Activated CD8-positive, alpha-beta memory T cell treated with anti-CD3 and anti-CD28 coated beads, Interleukin-2, amount 50 U/mL, for 24 hours (primary cell): ENCODE data around the gene LMAN2.
"Not testable (repeated sequence)": the region's sequence is repeated elsewhere in the genome, so short reads cannot be mapped to it uniquely, and the experiment has no call there.

Source experiments
- DNase-seq: peaks from one replicate; pipeline ENCODE4 v3.0.0-alpha.2; 2020; ENCODE audit errors: extremely low read depth

LMAN2 gene

DNA sequence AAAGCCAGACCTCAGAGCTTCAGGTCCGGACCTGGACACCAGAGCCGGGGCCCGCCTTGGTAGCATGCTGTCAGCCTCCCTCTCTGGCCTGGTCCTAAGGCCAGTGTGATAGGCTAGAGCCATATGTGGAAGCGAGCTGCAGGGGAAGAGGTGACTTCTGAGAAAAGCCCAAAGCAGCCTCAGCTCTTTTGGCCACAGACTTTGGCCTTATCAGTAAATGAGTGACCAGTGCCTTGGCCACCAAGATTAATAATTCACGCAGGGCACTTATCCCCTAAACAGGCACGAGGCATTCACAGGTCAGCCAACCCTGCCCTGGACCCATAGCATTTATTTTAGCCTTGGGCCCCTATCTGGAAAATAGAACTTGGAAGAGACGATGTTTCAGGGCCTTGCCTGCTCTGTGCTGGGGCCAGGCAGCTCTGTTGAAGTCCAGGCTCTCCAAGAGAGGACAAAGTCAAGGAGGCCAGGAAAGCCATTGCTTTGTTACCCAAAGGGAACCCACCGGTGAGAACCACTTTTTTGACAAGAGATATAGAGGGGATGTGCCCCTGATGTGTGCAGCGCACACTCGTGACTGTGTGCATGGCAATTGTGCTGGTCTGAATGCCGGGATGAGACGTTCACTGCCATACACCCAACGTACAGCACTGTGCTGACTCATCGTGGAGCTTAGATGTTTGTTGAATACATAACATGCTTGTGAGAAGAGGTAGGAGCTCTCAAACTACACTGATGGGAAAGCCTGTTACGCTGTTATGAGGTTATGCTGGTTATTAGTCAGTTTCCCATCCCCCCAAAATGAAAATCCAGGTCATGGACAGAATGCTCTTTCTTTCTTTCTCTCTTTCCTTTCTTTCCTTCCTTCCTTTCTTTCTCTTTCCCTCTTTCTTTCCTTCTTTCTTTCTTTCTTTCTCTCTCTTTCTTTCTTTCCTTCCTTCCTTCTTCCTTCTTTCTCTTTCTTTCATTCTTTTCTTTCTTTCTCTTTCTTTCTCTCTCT is 27.7 kb upstream of the LMAN2 start:
- DNase-seq = no peak

DNA sequence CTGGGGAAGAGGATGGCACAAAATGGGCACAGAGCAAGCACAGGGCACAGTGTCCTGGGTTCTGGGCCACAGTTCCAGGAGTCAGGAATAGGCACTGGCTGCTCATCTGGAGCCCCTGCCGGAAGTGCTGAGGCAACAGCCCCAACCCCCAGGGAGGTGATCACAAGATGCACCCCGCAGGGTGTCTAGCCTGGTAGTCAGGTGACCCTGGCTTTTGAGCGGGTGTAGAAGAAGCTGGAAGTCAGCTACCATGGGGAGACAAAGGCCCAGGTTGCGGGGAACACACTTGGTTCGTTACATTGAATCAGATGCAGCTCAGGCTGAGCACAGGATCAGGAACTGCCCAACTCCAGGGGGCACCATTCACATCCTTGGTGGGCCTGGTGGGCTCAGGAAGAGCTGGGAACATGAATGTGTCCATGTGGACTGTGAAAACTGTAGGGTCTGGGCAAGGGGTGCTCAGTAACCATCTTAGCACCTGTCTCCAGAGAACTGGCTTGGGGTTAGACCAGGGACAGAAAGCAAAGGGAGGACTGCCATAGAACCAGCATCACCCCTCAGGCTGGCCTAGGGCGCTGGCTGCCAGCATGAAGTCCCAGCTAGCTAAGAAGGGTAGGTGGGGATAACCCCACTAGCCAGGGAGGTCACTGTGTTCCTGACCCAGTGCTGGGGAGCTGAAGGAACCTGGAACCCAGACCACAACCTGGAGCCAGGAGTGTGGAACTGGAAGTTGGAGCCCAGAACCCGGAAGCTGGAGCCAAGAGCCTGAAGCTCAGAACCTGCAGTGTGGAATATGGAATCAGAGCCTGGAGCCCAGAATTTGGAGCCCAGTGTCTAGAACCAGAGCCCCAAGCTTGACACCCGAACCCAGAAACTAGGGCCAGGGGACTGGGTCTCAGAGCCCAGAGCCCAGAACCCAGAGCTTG is 26.6 kb upstream of the LMAN2 start:
- no peak for DNase-seq

- no peak for DNase-seq
Measured at GRCh38 chr5:177376107-177376506, 24.6 kb upstream of the LMAN2 start.

- not testable (repeated sequence) for DNase-seq
Measured at GRCh38 chr5:177375516-177375915, 24.0 kb upstream of the LMAN2 start.

DNA sequence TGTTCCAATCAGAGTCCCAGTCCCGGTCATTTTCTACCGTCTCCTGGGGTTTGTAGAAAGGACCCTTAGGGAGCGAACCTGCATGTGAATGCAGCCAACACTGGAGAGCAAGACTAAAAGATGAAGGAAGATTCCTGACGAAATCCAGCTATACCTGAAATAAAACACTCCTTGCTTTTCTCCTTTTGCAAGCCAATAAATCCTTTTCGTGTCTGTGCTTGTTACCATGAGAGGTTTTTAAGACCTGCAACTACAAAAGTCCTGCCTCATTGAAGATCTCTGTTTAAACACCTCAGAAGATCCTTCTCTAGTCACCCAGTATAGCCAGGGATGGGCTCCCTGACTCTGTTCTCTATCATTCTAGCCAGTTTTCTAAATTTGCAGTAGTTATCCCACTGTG is 22.7 kb upstream of the LMAN2 start:
- DNase-seq = no peak

DNA sequence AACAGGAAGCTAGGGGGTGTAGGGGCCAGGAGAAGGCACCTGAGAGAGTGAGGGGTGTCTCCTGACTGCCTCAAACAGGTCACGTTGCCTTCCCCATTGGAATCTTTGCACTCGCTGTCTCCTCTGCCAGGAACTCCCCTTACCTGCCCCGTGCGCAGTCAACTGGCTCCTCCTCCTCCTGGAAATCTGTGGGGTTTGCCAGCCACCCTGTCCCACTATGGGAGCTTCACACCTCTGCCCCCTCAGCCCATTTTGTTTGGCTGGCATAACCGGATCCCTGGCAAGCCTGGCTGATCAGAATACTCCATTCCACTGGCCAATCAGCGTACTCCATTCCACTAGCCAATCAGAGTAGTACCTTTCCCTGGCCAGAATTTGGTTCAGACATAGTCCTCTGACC is 22.3 kb upstream of the LMAN2 start:
- DNase-seq = no peak

GRCh38 chr5:177372910-177373309 is 21.4 kb upstream of the LMAN2 start:
- DNase-seq = no peak

GRCh38 chr5:177372034-177372896 is 20.8 kb upstream of the LMAN2 start:
- DNase-seq = no peak

- no peak for DNase-seq
Measured at GRCh38 chr5:177371120-177372033, 19.9 kb upstream of the LMAN2 start.

- DNase-seq = no peak
Measured at GRCh38 chr5:177370488-177371119, 19.1 kb upstream of the LMAN2 start.

- no peak for DNase-seq
Measured at GRCh38 chr5:177369645-177370440, 18.4 kb upstream of the LMAN2 start.

DNA sequence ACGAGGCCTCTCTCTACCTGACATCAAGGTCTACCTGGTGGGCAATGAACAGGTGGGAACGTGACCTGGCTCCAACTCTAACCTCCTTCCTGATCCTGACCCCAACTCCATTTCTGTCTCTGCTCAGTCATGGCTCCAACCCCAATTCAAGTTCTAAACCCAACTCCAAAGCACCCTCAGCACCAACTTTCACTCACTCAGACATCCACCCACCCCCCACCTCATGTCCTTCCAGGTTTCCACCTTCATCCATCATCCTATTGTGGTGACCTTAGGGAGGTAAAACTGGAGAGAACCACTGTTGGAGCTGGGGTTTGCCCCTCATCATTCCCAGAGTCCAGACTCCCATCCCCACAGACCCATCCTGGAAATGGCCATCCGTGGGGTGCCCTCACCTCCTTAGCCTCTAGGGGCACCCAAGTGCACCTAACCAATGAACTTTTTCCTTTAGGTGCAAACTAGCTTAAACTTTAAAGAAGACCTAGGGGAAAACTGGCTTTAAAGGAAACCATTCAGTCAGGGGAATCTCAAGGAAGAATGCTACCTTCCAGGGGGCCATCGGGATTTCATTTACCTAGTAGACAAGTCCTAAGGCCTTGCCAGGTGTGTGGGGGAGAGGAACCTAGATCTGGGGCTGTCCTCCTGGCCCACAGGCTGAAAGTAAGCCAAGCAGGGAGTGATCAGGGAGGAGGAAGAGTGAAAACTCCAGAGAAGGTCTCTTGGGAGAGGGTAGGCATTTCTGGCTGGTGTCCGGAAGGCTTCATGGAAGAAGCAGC is 17.6 kb upstream of the LMAN2 start:
- DNase-seq = no peak

DNA sequence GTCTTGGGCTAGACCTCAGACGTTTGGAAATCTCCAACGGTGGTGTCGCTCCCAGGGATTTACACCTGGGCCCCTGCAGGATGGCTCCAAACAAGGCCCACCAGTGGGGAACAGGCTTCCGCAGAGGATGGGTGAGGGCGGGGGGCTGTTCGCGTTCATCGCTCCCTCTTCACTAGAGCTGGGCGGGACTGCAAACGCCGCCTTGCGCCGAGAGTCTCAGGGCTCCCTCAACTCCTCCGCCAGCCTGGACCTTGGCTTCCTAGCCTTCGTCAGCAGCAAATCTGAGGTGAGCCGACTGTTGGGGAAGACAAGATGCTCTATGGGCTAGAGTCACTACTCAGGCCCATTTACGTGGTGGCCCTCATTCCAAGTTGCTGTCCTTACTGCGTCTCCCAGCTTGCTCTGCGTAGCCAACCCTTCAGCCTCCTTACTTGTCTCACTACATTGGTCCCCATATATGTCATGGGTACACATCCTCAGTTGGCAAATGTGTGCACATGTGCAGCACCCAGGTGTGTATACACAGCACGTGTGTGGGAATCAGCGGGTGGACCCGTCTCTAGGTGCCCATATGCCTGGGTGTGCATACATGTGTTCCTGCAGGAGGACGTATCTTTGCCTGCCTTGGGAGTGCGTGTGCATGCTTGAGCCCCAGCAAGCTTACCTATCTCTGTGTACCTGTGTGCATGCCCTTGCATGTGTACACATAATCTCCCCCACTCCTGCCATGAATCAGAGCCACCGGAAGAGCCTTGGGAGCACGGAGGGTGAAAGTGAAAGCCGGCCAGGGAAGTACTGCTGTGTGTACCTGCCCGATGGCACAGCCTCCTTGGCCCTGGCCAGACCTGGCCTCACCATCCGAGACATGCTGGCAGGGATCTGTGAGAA is 16.8 kb upstream of the LMAN2 start:
- DNase-seq = no peak

GRCh38 chr5:177367323-177367848 is 15.9 kb upstream of the LMAN2 start:
- no peak for DNase-seq

DNA sequence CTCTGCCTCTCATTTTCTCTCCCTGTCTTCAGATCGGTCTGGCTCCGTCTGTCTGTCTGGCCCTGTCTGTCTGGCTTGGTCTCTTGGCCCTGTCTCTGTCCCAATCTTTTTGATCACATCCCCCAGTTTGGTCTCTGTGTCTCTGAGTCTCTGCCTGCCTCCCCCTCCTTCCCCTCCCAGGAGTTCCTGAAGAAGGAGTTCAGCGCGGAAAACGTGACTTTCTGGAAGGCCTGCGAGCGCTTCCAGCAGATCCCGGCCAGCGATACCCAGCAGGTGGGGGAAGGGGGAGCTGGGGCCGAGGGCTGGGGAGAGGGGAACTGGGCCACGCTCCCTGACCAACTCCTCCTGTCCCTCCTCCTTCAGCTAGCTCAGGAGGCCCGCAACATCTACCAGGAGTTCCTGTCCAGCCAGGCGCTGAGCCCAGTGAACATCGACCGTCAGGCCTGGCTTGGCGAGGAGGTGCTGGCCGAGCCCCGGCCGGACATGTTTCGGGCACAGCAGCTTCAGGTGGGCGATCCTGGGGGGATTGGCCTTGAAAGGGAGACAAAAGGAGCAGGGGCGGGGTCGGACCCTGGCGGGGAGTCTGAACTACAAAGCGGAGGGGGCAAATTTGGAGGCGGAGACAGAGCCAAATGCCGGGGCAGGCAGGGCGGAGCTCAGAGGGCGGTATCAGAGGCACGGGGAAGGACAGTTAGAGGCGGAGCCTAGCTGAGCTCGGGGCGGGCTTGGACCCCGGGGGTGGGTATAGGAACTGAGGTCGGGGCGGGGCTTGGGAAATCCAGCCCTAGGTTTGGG is 15.3 kb upstream of the LMAN2 start:
- no peak for DNase-seq

DNA sequence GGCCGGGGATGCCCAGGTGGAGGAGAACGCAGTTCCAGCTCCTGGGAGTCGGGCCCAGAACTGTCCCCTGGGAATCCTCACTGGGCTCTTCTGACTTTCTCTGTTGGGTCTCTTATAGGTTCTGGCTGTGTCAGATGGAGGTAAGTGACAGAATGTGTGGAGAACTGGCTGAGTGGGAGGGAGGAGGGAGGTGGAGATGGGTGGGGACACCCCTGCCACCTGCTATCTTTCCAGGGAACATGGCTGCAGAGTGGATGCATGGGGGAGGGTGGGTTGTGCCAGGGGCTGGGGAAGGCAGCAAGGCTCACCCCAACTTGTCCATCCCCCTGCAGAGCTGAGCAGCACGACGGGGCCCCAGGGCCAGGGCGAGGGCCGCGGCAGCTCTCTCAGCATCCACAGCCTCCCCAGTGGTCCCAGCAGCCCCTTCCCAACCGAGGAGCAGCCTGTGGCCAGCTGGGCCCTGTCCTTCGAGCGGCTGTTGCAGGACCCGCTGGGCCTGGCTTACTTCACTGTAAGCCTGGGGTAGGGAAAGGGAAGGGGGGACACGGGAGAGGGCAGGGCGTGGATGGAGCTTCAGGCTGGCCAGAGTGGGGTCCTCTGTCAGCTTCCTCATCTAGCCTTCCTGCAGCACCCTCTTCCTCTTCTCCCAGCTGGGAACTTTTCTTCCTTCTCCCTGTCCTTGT is 14.5 kb upstream of the LMAN2 start:
- DNase-seq = no peak
